HK-2 (cell line): Measurements from ENCODE around the gene LRSAM1.

ENCODE experiments used
- DNase-seq: peaks from one replicate; pipeline ENCODE4 v3.0.0-alpha.2; 2018; ENCODE audit not compliant: unreplicated experiment

Gene LRSAM1

DNA sequence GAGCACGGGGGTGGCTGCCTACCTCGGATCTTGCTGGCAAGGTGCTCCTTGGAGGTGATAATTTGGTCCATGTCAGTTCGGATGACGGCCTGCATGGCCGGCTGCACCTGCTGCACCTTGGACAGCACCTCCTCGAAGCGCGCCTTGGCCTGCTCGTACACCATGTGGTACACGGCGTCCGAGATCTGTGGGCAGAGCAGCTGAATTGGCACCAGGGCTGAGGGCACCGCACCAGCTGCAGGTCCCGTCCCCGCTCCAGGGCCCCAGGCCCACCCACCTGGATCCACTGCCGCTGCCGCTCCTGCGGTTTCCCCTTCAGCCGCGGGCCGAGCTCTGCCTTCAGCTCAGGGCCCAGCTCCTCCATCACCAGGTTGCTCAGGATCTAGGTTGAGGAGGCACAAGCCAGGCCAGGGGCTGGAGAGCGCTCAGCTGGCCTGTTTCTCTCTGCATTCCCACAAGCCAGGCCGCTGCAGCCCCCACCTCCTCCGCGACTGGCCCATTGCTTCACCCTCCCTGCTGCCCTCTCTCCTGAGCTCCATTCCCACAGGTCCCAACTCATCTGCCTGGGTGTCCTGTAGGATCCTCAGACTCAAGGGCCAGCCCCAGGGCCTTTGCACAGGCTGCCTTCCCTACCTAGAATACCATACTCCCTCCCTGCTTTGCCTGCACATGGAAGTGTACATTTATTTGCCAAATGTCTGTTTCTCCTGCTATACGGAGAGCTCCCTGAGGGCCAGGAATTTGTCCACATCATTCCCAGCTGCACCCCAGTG is 65.7 kb downstream of the LRSAM1 start:
- no peak for DNase-seq

DNA sequence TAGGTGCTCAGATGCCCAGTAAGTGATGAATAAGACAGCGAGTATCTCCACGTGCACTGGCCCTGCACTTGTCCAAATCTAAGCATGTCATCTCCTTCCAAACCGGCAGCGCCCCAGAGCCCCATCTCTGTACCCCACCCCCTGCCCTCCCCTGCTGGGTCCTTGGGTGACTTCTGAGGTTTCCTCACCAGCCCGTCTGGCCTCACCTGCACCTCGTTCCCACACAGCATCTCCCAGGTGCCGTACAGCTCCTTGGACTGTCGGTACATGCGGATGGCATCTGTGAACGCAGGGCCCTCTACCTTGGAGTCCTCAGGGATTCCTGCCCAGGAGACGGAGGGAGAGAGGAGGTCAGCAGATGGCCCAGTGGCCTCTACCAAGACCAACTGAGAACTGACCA is 66.3 kb downstream of the LRSAM1 start:
- no peak for DNase-seq

DNA sequence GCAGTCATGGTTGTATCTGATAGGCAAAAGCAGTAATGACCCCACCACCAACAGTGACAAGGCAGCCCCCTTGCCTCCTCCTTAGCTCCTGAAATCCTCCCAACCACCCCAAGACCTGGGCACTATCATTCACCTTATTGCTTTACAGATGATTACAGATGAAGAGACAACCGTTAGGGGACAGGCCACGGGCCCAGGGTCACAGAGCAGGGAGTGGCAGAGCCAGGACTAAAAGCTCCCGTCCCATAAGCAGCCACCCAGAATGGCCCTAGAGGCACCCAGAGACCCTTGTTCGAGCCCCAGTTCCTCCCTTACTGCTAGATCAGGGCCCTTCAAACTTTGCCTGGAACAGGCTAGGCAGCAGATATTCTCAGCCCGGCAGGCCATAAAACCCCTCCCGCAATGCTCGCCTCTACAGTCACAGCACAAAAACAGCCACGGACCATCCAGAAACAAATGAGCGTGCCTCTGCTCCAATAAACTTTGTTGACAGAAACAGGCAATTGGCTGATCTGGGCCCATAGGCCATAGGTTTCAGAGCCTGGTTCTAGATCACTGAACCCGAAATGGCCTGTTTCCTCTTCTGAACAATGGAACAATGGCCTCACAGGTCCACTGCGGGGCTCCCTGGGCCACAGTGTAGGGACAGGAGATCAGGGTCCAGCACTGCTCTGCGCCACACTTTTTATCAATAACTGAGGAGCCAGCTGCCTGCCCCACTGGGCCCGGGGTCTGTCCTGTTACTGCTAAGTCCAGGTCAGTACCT is 67.0 kb downstream of the LRSAM1 start:
- DNase-seq = no peak

DNA sequence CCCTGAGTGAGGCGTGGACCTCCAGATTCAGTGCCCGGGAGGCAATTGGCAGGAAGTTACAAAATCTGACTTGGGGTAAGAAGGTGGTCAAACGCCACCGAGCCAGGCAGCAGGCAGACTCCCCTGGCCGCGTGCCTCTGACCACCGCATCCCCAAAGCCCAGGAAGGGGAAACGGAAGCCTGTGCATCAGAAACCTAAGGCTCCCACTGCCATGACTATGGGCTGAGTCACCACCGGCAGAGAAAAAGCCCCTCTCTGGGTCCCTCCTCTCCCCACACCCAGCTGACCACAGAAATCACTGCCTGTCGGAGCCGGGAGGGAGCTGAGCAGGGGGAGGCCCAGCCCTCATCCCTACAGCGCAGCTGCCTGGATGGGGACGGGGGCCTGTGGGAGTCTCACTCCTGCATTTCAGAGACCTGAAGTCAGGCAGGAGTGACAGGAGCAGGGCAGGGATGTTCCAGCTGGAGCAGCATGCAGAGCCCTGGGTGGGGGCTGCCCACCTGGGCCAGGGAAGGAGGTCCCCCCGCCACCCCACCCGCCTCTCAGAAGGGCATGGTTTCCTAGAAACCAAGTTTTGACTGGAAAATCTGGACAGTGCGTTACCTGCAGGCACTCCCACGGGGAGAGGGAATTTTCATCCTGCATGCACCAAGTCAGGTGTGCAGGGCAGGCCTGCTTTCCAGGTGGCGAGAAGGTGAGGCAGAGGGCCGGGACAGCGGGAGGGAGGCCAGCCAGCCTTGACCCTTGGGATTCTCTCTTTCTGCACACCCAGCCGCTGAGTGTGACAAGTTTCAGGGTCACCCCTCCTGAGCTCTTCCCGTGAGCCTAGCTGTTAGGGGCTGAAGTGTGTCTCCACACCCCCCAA is 68.2 kb downstream of the LRSAM1 start:
- peak; percentile 96 for DNase-seq

DNA sequence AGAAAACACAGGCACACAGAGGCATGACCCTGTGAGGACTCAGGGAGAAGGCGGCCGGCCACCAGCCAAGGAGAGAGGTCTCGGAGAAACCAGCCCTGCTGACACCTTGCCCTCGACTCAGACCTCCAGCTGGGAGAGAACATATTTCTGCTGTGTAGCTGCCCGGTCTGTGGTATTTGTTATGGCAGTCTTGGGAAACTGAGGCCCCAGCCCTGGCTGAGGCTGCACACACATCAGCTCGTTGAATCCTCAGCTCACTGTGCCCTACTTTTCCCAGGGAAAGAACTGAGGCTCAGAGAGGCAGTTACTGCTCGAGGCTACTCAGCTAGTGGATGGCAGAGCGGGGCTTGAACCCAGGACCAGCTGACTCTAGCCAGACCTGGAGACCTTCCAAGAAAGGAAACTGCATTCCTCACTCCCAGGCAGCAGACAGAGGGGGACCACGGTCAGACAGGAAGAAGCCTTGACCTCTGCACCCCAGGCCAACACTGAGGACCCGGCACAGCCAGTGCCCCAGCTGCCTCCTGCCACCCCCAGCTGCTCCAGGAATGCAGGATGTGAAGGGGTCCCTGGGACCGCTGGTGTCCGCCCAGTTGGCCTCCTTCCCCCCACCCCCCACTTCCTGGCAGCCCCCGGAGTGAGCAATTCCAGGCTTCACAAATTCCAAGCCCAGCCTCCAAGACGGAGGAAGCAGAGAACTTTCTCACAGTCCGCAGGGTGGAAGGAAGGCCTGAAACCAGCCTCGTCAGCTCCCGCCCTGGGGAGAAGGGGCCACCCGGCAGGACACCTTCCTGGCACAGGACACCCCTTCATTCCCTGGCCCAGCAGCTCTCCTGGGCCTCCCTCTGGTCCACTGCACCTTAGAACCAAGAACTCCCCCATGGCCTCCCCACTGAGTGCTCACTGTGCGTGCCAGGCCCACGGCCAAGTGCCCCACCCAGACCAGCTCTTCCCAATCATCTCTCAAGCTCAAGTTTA is 69.9 kb downstream of the LRSAM1 start:
- peak; percentile 87 for DNase-seq

DNA sequence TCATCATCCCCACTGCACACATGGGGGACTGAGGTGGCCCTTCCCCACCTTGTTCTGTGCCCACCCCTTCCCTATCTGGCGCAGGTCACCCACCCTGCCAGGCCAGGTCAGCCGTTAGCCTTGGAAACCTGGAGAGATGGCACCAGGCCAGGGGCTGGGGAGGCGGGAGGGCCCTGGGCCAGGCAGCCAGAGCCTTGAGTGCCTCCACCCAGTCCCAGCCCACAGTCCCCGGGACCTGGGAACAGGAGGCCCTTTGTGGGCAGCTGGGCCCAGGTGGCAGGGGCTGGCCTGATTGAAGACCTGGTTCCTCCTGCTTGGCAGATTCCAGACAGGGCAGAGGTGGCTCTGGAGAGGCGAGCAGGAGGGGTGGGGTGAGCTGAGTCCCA is 70.6 kb downstream of the LRSAM1 start:
- DNase-seq = peak; percentile 74

DNA sequence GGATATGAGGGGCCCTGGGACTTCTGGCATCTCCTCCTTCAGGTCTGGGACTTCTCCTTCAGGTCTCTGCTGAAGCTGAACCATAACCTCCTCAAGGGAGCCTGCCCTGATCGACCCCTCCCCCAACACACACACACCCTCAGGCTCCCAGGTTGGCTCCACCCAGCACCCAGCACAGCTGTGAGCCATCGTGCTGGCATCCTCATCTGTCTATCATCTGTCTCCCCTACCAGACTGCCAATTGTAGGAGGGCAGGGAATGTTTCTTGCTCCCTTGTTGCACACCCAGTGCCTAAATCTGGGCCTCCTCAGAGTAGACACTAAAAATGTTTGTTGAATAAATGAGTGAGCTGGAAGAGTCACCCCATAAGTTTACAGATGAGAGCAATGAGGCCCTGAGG is 71.4 kb downstream of the LRSAM1 start:
- DNase-seq = peak; percentile 78

DNA sequence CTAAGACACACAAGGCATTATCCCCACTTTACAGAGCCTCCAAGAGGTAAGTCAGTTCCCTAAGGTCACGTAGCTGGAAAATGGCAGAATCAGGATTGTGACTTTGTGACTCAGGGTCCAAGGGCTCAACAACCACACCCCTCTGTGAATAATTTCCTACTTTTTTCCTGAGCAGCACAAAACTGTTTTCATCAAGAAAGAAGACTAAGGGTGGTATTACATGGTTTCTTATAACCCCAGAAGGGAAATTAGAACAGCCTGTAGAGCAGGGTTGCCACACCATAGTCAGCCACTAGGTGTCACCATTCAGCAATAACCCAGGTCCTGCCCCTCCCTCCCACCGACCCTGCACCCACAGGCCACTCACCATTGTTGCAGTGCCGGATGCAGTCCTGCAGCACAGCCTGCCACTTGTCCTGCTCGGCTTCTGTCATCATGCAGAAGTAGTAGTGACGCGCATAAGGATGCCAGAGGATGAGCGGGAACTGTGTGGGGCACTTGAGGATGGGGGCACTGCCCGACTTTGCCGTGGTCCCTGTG is 72.1 kb downstream of the LRSAM1 start:
- peak; percentile 57 for DNase-seq

DNA sequence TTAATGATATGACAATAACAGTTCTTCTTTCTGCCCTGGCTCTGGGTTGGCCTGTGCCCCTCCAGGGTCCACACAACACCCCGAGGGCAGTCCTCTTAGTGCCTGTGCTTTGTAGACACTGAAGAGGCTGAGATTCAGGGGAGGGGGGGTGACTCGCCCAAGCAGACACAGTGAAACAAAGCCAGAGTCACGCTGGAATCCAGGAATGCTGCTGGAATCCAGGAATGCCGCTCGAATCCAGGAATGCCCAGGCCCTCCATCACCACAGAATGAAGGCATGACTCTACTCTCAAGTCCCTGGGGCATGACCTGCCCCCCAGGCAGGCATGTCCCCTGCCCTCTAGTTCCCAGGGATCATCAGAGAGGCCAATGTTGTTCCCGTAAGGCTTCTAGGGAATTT is 73.1 kb downstream of the LRSAM1 start:
- DNase-seq = peak; percentile 84

DNA sequence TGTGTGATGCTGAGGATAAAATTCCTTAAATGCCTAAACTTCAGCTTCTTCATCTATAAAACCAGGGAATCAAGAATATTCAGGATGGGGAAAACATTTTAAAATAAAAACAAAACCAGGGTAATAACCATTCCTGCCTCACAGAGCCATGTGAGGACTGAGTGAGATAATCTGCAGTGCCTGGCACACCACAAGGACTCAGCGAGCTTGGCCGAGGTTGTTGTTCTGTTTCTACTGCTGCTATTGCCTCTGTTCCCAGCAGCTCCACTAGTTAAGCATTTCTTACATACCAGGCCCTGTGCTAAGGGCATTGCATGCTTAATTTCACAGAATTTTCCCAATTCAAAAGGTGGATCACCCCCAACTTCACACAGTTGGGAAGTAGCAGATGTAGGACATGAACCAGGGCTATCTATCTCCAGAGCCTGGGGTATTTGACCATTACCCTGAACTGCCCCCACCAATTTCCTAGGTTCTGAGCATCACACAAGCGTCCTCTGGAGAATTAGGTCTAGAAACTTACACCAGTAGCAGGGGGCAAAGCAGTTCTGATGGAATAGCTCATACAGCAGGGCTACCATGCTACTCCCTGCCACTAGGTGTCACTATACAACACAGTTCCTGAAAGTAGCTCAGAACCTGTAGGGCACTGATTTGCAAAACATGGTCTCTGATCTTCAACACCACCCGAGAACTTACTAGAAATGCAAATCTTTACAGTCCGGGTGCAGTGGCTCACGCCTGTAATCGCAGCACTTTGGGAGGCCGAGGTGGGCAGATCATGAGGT is 74.3 kb downstream of the LRSAM1 start:
- no peak for DNase-seq

DNA sequence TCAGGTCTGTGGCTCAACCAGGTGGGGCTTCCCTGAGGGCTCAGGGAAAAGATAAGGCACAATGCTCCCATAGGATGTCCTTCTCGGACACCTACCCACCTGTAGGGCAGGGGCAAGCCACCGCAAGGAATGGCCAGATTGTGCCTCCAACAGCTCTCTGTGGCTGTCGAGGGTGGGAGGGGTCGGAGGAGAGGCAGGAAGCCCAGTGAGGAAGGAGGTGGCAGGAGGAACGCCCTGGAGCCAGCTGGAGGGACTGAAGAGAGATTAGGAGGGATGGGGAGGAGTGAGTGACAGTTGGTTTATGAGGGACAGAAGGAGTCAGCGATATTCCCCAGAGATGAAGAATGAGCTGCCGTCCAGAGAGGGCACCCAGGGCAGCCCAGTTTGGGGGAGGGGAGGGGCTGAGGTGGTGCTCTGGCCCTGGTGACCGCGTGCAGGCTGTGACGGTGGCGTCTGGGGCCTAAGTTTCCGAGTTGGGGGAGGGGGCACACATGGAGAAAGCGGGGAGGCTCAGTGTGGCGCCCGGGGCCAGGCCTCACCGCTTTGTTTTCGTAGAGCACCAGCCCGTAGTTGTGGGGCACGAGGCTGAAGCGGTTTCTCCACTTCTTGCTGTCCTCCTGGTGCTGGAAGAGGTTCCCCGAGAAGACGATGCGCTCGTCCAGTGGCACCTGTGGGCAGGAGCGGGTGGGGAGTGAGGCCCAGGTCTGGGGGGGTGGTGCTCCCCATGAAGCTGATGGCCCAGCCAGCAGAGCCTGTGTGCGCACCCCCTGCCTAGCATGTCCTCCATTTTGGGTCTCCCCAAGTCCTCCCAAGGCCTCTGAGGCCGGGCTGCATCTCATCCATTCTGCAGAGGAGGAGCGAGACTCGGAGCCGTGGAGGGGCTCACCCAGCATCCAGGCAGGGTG is 75.6 kb downstream of the LRSAM1 start:
- no peak for DNase-seq

DNA sequence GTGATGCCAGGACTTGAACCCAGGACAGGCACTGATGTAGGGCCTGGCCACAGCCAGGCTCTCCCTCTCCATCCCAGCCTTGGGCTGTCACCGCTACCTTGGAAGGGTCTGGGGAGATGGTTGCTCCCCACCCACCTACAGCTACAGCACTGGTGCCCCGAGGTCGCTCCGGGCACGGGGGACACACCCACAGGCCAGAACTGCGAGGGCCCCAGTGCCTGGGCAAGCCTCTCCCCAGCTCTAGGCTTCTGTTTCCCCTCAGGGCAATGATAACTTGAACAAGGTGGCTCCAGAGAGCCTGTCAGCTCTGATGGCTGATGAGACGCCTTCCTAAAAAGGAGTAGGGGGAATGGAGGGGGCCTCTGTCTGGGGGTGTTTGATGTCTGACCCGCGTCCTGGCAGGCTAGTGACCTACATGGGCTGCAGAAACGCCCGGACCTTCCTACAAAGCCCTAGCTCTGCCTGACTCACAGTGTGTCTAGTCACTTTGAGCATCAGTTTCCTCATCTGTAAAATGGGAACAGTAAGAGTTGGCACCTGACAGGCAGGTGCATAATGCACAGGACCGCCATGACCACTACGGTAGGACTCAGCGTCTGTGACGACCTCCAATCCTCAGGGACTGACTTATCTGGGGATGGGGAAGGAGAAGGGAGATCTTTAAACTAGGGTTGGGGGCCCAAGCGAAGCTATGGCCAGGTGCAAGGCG is 76.4 kb downstream of the LRSAM1 start:
- DNase-seq = no peak

DNA sequence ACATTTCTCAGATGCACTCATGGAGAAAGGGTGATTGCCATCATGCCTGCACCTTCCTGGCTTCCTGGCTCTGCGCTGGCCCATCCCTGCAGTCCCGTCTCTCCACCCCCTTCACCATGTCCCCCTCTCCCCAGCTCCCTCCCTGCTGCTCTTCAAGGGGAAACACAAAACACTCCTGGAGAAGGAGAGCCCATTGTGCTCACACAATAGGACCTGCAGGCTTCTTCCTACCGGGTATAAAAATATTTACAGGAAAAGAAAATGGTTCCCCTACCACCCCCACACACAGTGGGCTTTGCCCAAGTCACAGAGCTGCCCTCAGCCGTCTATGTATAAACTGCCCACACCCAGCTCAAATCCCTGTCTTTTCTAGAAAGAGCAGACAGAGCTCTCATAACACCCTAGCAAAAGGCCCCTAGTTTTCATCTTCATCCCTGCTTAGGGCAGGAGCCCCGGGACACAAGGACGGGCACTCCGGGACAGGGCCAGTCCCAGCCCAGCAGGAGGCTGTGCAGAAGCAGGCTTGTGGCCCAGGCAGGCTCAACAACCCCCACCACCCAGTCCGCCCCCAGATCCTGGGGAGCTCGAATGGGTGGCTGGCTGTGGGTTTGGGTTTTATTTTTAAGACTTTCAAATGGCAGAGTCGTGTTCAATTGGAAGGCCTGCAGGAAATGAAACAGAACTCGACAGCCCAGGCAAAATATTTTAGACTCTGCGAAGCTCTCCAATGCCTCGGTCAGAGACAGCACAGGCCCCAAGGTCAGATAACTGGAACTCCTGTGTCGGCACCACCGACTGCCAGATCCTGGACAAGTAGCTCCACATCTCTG is 77.3 kb downstream of the LRSAM1 start:
- DNase-seq = no peak

DNA sequence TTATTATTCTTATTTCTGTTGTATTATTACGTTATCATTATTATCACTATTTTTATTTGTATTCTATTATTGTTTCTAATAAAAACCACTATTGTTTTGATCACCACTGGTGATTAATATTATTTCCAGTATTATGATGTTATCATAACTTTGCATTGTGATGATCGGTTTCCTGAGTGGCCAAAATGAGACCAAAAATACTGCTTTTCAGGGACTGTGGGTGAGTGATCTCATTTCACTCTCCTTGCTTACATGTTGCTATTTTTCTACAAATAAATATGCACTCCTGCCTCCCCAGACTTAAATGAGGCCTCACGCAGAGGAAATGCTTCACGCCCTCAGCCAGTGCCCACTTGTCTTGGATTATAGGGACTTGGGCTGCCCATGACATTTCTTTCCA is 78.4 kb downstream of the LRSAM1 start:
- DNase-seq = no peak

DNA sequence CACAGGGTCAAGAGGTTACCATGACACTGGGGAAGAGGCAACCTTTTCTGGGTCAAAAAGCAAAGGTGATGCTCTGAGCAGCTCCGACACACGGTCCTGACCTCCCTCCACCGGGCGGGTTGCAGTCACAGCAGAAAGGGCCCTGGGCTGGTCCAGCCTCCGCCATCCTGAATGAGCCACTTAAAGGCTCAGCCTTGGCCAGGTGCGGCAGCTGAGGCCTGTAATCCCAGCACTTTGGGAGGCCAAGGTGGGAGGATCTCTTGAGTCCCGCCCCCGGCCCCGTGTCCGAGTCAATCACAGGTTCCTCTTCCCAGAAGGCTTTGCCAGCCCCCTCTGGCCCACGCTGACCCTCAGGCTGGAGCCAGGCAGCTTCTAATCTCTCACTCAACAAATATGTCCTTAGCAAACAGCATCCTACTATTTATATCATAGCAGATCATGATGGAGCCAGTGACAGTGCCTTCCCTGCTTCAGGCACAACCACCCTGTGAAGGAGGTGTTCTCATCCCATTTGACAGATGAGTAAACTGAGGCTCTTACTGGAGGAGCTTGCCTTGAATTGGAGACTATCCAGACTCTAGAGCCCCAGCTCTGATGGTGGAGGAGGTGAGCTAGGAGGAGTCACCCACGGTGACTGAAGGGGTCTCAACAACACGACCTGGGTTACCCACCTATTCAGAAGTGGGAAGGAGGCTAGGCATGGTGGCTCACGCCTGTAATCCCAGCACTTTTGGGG is 79.1 kb downstream of the LRSAM1 start:
- no peak for DNase-seq

DNA sequence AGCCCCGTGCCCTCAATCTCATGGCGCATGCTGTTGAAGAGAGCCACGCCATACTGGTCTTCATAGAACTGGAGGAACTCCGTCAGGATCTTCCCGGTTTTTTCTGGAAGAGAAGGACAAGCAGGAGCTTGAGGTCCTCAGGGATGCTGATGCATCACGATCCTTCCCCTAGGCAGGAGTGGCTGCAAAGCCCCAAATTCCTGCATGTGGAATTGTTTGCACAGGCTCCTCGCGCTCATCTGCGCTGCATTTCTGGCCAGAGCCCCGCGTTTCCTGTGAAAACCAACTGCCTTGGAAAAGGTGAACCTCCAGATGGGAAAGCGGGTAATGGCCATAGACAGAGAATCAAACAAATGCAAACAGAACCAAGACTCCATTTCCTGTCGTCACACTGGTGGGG is 80.4 kb downstream of the LRSAM1 start:
- no peak for DNase-seq
